Sigmoid colon (tissue), 7 donors: ENCODE data around the gene TIMP1. TPM values are rescaled to one million over a fixed set of nuclear protein-coding genes. Genes with fewer than 3 reads are reported as not detected.

Source experiments
- DNase-seq: peaks from one replicate; pipeline ENCODE4 v3.0.0-alpha.2; 2019
- H3K27ac ChIP-seq, 4 donors: fragments of 200-600 bp; sonication (generic); one replicate each; pipeline ENCODE4 v1.5.1; 2016 to 2019; ENCODE audit warnings: mild to moderate bottlenecking in 1 of 4
- H3K27me3 ChIP-seq, 3 donors: fragments of 200-600 bp; sonication (generic); one replicate each; pipeline ENCODE4 v1.5.1; 2019; ENCODE audit warnings: mild to moderate bottlenecking in 1 of 3
- H3K36me3 ChIP-seq, 4 donors: fragments of 200-600 bp; sonication (generic); one replicate each; pipeline ENCODE4 v1.5.1; 2016 to 2019
- H3K4me1 ChIP-seq, 4 donors: fragments of 200-600 bp; sonication (generic); one replicate each; pipeline ENCODE4 v1.5.1; 2017 to 2019
- H3K4me3 ChIP-seq, 4 donors: fragments of 200-600 bp; sonication (generic); one replicate each; pipeline ENCODE4 v1.5.1; 2017 to 2019; ENCODE audit warnings: mild to moderate bottlenecking in 2 of 4, moderate library complexity in 1 of 4
- H3K9me3 ChIP-seq, 4 donors: fragments of 200-600 bp in 3 of 4; sonication (generic) in 3 of 4; one replicate each; pipeline versions ENCODE4 v1.5.1 to v1.6.1; 2013 to 2019
- EP300 ChIP-seq, 4 donors: sonication (generic); formaldehyde crosslinking; IDR thresholded peaks; one replicate each; pipeline ENCODE4 v1.6.1; 2017; ENCODE audit warnings: antibody characterized with exemption in 4 of 4
- POLR2A ChIP-seq, 2 donors: fragments of 450-650 bp; IDR thresholded peaks; one replicate each; pipeline ENCODE4 v1.6.1; 2016; ENCODE audit warnings: antibody characterized with exemption in 2 of 2, mild to moderate bottlenecking in 2 of 2, moderate library complexity in 2 of 2
- POLR2AphosphoS5 ChIP-seq, 4 donors: sonication (generic); formaldehyde crosslinking; IDR thresholded peaks; one replicate each; pipeline ENCODE4 v1.6.1; 2017; ENCODE audit warnings: antibody characterized with exemption in 4 of 4
- WGBS, 2 donors: extraction: QIAGEN DNeasy Blood & Tissue Kit; methylation state at CpG; one replicate each; pipeline ENCODE4 v1.1.7; 2013; 5-methylcytosine and 5-hydroxymethylcytosine counted together
- intact Hi-C: fragments of 100-400 bp; cut with DNase I; formaldehyde crosslinking; loops from one replicate; pipeline ENCODE4 v1.15.1; 2023
- polyA plus RNA-seq, 3 donors: library from polyadenylated mRNA; stranded (reverse); fragments of 200-250 nt; gene quantifications; one replicate each; pipeline ENCODE4 v1.2.3, GENCODE V29; 2013
- total RNA-seq, 4 donors: library from RNA; depleted of rRNA; stranded (reverse); fragments of >200 nt; gene quantifications; one replicate each; pipeline ENCODE4 v1.1.0, GENCODE V29; 2016
- TF ChIP-seq, protein P1 (sequence below), 4 experiments: fragments of 450-650 bp in 3 of 4; fragments of 200-600 bp in 1 of 4; IDR thresholded peaks; one replicate each; pipeline ENCODE4 v1.5.1; 2016 to 2019; ENCODE audit warnings: antibody characterized with exemption in 4 of 4, mild to moderate bottlenecking in 3 of 4, moderate library complexity in 2 of 4
- donor health status: healthy with polysubstance abuse.
- donor health status: Bipolar disorder and iron deficiency.
- donor health status: healthy.

TIMP1 gene
- total and polyA plus RNA-seq, 7 donors = 40.2 to 164 (median 115) TPM

DNA sequence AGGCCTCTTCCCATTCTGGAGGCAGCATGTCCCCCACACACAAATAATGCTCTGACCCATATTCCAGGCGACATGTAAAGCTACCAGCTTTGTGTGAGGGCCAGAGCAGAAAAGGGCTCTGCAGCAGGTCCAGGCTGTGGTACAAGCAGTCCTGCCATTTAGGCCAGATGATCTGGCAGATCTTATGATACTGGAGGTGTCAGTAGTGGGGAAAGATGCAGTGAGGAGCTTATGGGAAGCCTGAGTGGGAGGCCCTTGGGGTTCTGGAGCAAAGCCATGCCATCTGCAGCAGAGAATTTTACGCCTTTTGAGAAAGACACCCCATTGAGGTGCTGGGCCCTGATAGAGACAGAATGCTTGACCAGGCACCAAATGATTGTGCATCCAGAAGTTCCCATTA, 29.7 kb downstream of the TIMP1 start:
- H3K9me3 ChIP-seq = no peaks in the 10 kb centered on the region
- no peaks in the 10 kb centered on the region for H3K4me1 ChIP-seq
- TF ChIP-seq POLR2AphosphoS5 (IDR thresholded peaks at IDR 0.05) = no peak
- no peak for TF ChIP-seq EP300 (IDR thresholded peaks at IDR 0.05)
- TF ChIP-seq, protein P1, sequence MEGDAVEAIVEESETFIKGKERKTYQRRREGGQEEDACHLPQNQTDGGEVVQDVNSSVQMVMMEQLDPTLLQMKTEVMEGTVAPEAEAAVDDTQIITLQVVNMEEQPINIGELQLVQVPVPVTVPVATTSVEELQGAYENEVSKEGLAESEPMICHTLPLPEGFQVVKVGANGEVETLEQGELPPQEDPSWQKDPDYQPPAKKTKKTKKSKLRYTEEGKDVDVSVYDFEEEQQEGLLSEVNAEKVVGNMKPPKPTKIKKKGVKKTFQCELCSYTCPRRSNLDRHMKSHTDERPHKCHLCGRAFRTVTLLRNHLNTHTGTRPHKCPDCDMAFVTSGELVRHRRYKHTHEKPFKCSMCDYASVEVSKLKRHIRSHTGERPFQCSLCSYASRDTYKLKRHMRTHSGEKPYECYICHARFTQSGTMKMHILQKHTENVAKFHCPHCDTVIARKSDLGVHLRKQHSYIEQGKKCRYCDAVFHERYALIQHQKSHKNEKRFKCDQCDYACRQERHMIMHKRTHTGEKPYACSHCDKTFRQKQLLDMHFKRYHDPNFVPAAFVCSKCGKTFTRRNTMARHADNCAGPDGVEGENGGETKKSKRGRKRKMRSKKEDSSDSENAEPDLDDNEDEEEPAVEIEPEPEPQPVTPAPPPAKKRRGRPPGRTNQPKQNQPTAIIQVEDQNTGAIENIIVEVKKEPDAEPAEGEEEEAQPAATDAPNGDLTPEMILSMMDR (IDR thresholded peaks at IDR 0.05) = no peak
- no peak for TF ChIP-seq POLR2A (IDR thresholded peaks at IDR 0.05)
- no peak for DNase-seq
- H3K36me3 ChIP-seq = no peaks in the 10 kb centered on the region
- no peak overlapping the region for H3K27ac ChIP-seq
- 91 to 95% methylated on average over 2 of the region's 2 CpGs for WGBS, 2 donors
- H3K4me3 ChIP-seq = no peak overlapping the region
- H3K27me3 ChIP-seq = no peaks in the 10 kb centered on the region
- intact Hi-C loops = no loop called here

DNA sequence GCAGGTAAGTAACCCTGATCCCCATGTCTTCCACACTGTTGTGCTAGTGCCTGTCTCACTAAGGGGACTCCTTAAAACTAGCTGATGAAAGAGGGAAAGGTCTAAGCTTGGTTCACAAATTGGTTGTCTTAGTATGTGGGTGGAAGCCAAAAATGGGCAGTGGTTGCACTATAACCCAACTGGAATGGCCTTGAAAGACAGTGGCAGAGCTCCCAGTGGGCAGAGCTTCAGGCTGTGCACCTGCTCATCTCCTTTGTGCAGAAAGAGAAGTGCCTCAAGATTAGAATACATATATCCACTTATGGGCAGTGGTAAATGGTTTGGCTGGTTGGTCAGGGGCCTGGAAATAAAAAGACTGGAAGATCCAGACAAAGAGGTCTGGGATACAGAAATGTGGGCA, 30.2 kb downstream of the TIMP1 start:
- no peak for DNase-seq
- Histone ChIP-seq H3K27me3 (no peaks in the 10 kb centered on the region), H3K4me1 (no peaks in the 10 kb centered on the region), H3K9me3 (no peaks in the 10 kb centered on the region), H3K4me3 (no peak overlapping the region), H3K36me3 (no peaks in the 10 kb centered on the region), H3K27ac (no peak overlapping the region)
- TF ChIP-seq POLR2A (IDR thresholded peaks at IDR 0.05) = no peak
- no peak for TF ChIP-seq EP300 (IDR thresholded peaks at IDR 0.05)
- no peak for TF ChIP-seq POLR2AphosphoS5 (IDR thresholded peaks at IDR 0.05)
- TF ChIP-seq, protein P1 (IDR thresholded peaks at IDR 0.05) = no peak
- intact Hi-C loops = no loop called here

DNA sequence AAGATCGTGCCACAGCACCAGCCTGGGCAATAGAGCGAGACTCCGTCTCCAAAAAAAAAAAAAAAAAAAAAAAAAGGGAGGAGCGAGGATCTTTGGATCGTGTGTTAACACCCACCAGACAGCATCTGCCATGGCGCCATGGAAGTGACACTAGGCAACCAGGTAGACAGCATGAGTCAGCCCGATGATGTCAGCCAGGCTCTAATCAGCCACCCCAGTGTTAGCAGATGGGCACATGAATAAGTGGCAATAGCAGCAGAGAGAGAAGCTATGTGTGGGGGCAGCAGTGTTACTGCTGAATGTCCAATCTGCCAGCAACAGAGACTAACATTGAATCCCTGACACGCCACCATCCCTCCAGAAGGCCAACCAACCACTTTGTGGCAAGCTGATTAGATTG, 30.8 kb downstream of the TIMP1 start:
- Histone ChIP-seq H3K4me1 (no peaks in the 10 kb centered on the region), H3K27ac (no peak overlapping the region), H3K4me3 (no peak overlapping the region), H3K9me3 (no peaks in the 10 kb centered on the region), H3K36me3 (no peaks in the 10 kb centered on the region), H3K27me3 (no peaks in the 10 kb centered on the region)
- intact Hi-C loops = no loop called here
- 92 to 94% methylated on average over 8 of the region's 8 CpGs for WGBS, 2 donors
- no peak for DNase-seq
- TF ChIP-seq POLR2AphosphoS5 (IDR thresholded peaks at IDR 0.05) = no peak
- TF ChIP-seq, protein P1 (IDR thresholded peaks at IDR 0.05) = no peak
- TF ChIP-seq POLR2A (IDR thresholded peaks at IDR 0.05) = no peak
- no peak for TF ChIP-seq EP300 (IDR thresholded peaks at IDR 0.05)

DNA sequence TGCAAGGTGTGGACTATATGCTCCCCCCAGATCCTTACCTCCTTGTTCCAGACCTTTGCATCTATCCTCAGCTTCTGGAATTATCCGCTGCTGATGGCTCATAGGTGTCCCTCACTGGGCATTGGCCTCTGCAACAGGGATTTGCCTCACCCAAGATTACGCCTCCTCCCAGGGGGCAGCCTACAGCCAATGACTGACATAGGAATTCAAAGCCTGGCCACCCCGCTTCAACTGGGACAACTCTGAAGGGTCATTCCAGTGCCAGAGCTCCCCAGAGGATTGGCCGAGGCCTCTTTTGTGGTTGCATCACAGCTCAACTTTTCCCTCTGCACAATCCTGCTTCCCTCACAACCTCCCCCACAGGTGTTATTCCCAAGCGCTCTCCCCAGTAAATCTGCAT, 32.4 kb downstream of the TIMP1 start:
- no peak for DNase-seq
- no peak overlapping the region for H3K4me3 ChIP-seq
- H3K27ac ChIP-seq = no peak overlapping the region
- H3K4me1 ChIP-seq = peaks cover 0 to 4% (median 0%) of the 10 kb centered on the region in 4 donors
- peaks cover 0 to 3% (median 0%) of the 10 kb centered on the region in 3 donors for H3K27me3 ChIP-seq
- H3K9me3 ChIP-seq = no peaks in the 10 kb centered on the region
- no peaks in the 10 kb centered on the region for H3K36me3 ChIP-seq
- TF ChIP-seq EP300 (IDR thresholded peaks at IDR 0.05) = no peak
- TF ChIP-seq, protein P1 (IDR thresholded peaks at IDR 0.05) = no peak
- no peak for TF ChIP-seq POLR2AphosphoS5 (IDR thresholded peaks at IDR 0.05)
- TF ChIP-seq POLR2A (IDR thresholded peaks at IDR 0.05) = no peak
- intact Hi-C loops = no loop called here
- WGBS, 2 donors = 69 to 94% methylated on average over 5 of the region's 5 CpGs

DNA sequence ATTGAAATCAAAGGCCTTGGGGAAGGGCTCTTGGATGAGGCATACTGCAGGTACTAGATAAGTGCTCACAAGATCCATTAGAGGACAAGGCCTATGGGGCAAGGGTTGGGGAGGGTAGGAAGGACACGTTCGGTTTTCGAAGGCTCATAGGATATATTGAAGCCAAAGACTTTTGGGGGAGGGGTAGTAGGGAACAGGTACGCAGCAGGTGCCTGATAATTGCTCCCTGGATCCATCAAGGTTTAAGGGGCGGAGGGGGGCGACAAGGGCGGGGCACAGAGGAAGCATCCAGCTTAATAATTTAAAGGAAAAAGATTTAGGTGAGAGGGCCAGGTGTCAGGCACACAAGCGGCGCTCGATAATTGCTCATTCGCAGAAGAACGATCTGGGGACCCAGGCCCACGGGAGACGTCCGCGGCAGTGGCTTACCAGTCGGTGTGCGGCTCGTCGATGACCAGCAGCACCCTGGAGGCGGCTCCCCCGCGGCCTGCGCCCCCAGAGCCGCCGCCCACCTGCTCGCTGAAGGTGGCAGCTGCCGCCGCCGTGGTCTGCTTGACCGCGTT, 36.8 kb downstream of the TIMP1 start:
- TF ChIP-seq POLR2A (IDR thresholded peaks at IDR 0.05) (no peak), EP300 (IDR thresholded peaks at IDR 0.05) (no peak), POLR2AphosphoS5 (IDR thresholded peaks at IDR 0.05) (no peak)
- TF ChIP-seq, protein P1 (IDR thresholded peaks at IDR 0.05) = no peak
- no peak for DNase-seq
- H3K4me1 ChIP-seq = peaks cover 0 to 5% (median 0%) of the 10 kb centered on the region in 4 donors
- peaks cover 0 to 10% (median 0%) of the 10 kb centered on the region in 3 donors for H3K27me3 ChIP-seq
- 32 to 40% methylated on average over 32 of the region's 32 CpGs for WGBS, 2 donors
- no peak overlapping the region for H3K27ac ChIP-seq
- H3K4me3 ChIP-seq = peak overlapping the region in 1 of 4 donors; percentile 40
- no peaks in the 10 kb centered on the region for H3K36me3 ChIP-seq
- H3K9me3 ChIP-seq = no peaks in the 10 kb centered on the region
- intact Hi-C loops = no loop called here
